Kidney glomerular epithelial cell (primary cell): ENCODE data around the gene CTRL.
A peak's percentile ranks its signal among the peaks of the same experiment; 100 is the strongest.

Experiments used
- DNase-seq: peaks from one replicate; lab custom pipeline; 2025; lab: John Stamatoyannopoulos, UW

CTRL gene

DNA sequence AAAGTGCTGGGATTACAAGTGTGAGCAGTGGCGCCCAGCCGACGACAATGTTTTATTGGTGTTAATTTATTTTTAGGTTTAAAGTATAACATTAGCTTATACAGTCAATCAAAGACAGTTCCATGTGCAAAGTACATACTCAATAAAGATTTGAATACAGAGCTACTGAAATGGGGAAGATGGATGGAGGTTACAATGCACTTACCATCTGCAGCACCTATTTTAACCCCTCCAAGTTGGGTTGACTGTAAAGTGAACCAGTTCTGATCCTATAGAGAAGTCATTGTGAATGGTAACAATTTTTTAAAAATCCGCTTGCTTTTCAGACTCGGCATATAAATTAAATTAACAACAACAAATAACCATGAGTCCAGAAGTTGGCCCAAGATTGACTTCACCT is 39.3 kb downstream of the CTRL start:
- DNase-seq: no peak

GRCh38 chr16:67888331-67888730 is 43.3 kb downstream of the CTRL start:
- no peak for DNase-seq

- no peak for DNase-seq
Measured at GRCh38 chr16:67886387-67886786, 45.3 kb downstream of the CTRL start.

GRCh38 chr16:67885976-67886375 is 45.7 kb downstream of the CTRL start:
- DNase-seq: no peak

DNA sequence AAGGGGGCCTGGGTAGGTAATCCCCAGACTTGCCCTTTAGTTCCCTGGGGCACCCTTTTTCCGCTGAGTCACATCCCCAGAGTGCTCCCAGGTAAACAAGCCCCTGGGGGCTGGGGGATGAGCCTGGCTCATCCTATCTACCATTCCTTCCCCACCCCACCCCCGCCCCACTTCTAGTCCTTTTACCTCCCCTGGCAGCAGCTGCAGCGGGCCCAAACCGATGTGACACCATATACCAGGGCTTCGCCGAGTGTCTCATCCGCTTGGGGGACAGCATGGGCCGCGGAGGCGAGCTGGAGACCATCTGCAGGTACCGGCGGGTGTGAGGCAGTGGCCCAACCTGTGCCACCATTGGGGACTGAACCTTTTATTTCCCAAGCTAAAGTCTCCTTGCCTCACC is 46.1 kb downstream of the CTRL start:
- DNase-seq: no peak

- DNase-seq: no peak
Measured at GRCh38 chr16:67884684-67885083, 47.0 kb downstream of the CTRL start, which contains the start of gene NRN1L. NRN1L (plus strand) TSS chr16:67884885; CDS start chr16:67884904, 19 bp downstream.

- no peak for DNase-seq
Measured at GRCh38 chr16:67883872-67884261, 47.8 kb downstream of the CTRL start.

DNA sequence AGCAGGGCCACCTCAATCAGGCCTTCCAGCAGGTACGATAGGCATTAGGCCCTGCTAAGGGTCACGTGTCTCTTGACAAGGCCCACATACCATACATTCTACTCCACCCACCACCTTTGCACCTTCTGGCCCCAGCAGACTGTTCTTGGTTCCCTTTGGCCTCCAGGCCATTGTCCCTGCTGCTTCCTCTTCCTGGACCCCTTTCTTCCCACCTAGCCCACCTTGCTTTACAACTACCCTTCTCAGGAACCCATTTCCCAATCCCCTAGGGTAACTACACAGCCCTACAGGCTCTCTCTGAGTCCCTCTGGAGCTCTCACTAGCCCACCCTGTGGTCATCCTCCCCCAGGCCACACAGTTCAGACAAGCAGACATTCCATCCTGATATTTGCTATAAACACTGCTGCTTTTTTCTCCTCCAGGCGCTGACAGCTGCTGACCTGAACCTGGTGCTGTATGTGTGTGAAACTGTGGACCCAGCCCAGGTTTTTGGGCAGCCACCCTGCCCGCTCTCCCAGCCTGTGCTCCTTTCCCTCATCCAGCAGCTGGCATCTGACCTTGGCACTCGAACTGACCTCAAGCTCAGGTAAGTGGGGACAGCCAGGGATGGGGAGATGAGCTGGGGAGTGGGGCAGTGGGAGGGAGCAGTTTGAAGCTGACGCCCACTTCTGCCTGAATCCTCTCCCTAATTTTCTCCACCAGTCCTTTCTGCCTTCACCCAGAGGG is 48.4 kb downstream of the CTRL start:
- peak; percentile 8 for DNase-seq

GRCh38 chr16:67882374-67883145 is 49.1 kb downstream of the CTRL start:
- DNase-seq: no peak

GRCh38 chr16:67881621-67882161 is 50.0 kb downstream of the CTRL start:
- no peak for DNase-seq

DNA sequence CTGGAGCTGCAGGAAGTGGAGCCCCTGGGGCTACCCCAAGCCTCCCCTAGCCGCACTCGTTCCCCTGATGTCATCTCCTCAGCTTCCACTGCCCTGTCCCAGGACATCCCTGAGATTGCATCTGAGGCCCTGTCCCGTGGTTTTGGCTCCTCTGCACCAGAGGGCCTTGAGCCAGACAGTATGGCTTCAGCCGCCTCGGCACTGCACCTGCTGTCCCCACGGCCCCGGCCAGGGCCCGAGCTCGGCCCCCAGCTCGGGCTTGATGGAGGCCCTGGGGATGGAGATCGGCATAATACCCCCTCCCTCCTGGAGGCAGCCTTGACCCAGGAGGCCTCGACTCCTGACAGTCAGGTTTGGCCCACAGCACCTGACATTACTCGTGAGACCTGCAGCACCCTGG is 51.1 kb downstream of the CTRL start:
- DNase-seq: no peak

- DNase-seq: no peak
Measured at GRCh38 chr16:67879936-67880335, 51.7 kb downstream of the CTRL start.
